Activated CD8-positive, alpha-beta memory T cell treated with anti-CD3 and anti-CD28 coated beads, Interleukin-2, amount 10 ng/mL, durations not matched to agents 7 days and 5 days (primary cell): Measurements from ENCODE around the gene OSBPL5. TPM values are rescaled to one million over a fixed set of nuclear protein-coding genes. Genes with fewer than 3 reads are reported as not detected.

Experiments used
- ATAC-seq: fragments of 150-1000 bp; cut with Tn5 transposase; one replicate; pipeline ENCODE4 v1.10.0; 2021; ENCODE audit warnings: moderate library complexity
- CTCF ChIA-PET: fragments of 350-600 bp; sonication (Branson Sonifier 250); formaldehyde crosslinking; loops from one replicate; lab custom pipeline; 2021; ENCODE audit warnings: antibody characterized with exemption; lab: Charles Lee
- DNase-seq: peaks from one replicate; pipeline ENCODE4 v3.0.0-alpha.2; 2020
- H3K27ac Mint-ChIP-seq: one replicate; pipeline ENCODE4 v1.8.0; 2021; ENCODE audit warnings: mild to moderate bottlenecking, mixed read lengths
- H3K27me3 Mint-ChIP-seq: one replicate; pipeline ENCODE4 v1.8.0; 2021; ENCODE audit warnings: mixed read lengths
- H3K36me3 Mint-ChIP-seq: one replicate; pipeline ENCODE4 v1.8.0; 2021; ENCODE audit warnings: mild to moderate bottlenecking, mixed read lengths
- H3K4me1 Mint-ChIP-seq: one replicate; pipeline ENCODE4 v1.8.0; 2021; ENCODE audit warnings: mixed read lengths
- H3K4me3 Mint-ChIP-seq: one replicate; pipeline ENCODE4 v1.8.0; 2021; ENCODE audit warnings: mild to moderate bottlenecking, moderate library complexity, mixed read lengths
- H3K9me3 Mint-ChIP-seq: one replicate; pipeline ENCODE4 v1.8.0; 2022; ENCODE audit warnings: low read depth, mixed read lengths
- total RNA-seq, 2 experiments: library from RNA; stranded (reverse); gene quantifications; one replicate each; pipeline ENCODE4 v1.2.3, GENCODE V29; 2021

Gene OSBPL5
- total RNA-seq, 2 experiments from 2014 or later = 2.5 to 2.6 TPM

GRCh38 chr11:3108183-3108721 is 56.9 kb downstream of the OSBPL5 start:
- no peaks in the 10 kb centered on the region for H3K27me3 Mint-ChIP-seq
- H3K36me3 Mint-ChIP-seq = no peaks in the 10 kb centered on the region
- ATAC-seq = no peak
- H3K9me3 Mint-ChIP-seq = peaks cover 2% of the 10 kb centered on the region
- no peak for DNase-seq
- no peaks in the 10 kb centered on the region for H3K4me1 Mint-ChIP-seq
- CTCF ChIA-PET = interaction anchor here (1.8 kb wide), 1 partner anchor 17 kb away, joined by 4 read pairs; no protein-coding TSS in a partner anchor
- H3K27ac Mint-ChIP-seq = no peak overlapping the region
- H3K4me3 Mint-ChIP-seq = no peak overlapping the region

- no peaks in the 10 kb centered on the region for H3K27me3 Mint-ChIP-seq
- no peaks in the 10 kb centered on the region for H3K9me3 Mint-ChIP-seq
- DNase-seq (no peak), ATAC-seq (no peak)
- CTCF ChIA-PET = no interaction called here
- no peak overlapping the region for H3K27ac Mint-ChIP-seq
- H3K4me1 Mint-ChIP-seq = no peaks in the 10 kb centered on the region
- no peak overlapping the region for H3K4me3 Mint-ChIP-seq
- H3K36me3 Mint-ChIP-seq = no peaks in the 10 kb centered on the region
Observed at GRCh38 chr11:3107608-3108182, 57.4 kb downstream of the OSBPL5 start.

GRCh38 chr11:3106736-3107524 is 58.2 kb downstream of the OSBPL5 start:
- H3K36me3 Mint-ChIP-seq = no peaks in the 10 kb centered on the region
- no peaks in the 10 kb centered on the region for H3K27me3 Mint-ChIP-seq
- H3K4me1 Mint-ChIP-seq = no peaks in the 10 kb centered on the region
- CTCF ChIA-PET = no interaction called here
- no peak overlapping the region for H3K27ac Mint-ChIP-seq
- H3K4me3 Mint-ChIP-seq = no peak overlapping the region
- H3K9me3 Mint-ChIP-seq = no peaks in the 10 kb centered on the region
- DNase-seq (no peak), ATAC-seq (no peak)

GRCh38 chr11:3105791-3106735 is 59.0 kb downstream of the OSBPL5 start:
- CTCF ChIA-PET = no interaction called here
- Mint-ChIP-seq H3K4me3 (no peak overlapping the region), H3K4me1 (no peaks in the 10 kb centered on the region), H3K9me3 (no peaks in the 10 kb centered on the region), H3K36me3 (no peaks in the 10 kb centered on the region), H3K27me3 (no peaks in the 10 kb centered on the region), H3K27ac (no peak overlapping the region)
- no peak for DNase-seq
- ATAC-seq = no peak

GRCh38 chr11:3104961-3105790 is 59.9 kb downstream of the OSBPL5 start:
- Mint-ChIP-seq H3K36me3 (no peaks in the 10 kb centered on the region), H3K27ac (no peak overlapping the region), H3K27me3 (no peaks in the 10 kb centered on the region), H3K4me1 (peaks cover 5% of the 10 kb centered on the region), H3K4me3 (no peak overlapping the region), H3K9me3 (no peaks in the 10 kb centered on the region)
- DNase-seq (no peak), ATAC-seq (no peak)
- CTCF ChIA-PET = no interaction called here

DNA sequence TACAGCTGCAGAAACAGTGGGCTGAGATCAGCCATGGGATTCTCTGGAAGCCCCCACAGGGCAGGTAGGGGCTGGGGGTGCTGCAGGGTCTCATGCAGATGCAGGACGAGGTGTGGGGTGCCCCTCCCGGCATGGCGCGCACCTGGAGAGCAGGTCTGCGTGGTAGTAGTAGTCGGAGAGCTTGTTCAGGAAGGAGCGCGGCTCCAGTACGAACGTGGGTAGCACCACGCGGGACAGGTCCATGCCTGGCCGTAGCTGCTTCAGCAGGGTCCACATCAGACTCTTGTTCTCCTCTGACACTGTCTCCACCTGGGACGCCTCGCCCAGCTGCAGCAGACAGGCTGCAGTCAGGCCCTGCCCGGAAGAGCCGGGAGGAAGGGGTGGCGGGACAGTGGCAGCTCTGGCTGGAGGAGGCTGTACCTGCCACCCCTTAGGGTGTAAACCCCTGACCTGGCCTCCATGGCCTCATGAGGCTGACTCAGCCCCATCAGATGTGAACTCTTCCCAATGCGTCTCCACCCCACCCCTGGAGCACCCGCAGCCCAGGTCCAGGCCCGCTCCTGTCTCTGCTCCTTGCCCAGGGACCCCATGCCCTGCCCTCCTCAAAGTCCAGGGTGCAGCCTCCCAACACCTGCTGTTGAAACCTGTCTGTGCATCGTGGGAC is 60.9 kb downstream of the OSBPL5 start:
- H3K9me3 Mint-ChIP-seq = no peaks in the 10 kb centered on the region
- DNase-seq (no peak), ATAC-seq (no peak)
- H3K27ac Mint-ChIP-seq = no peak overlapping the region
- H3K36me3 Mint-ChIP-seq = no peaks in the 10 kb centered on the region
- H3K4me1 Mint-ChIP-seq = peaks cover 12% of the 10 kb centered on the region
- CTCF ChIA-PET = no interaction called here
- H3K27me3 Mint-ChIP-seq = no peaks in the 10 kb centered on the region
- H3K4me3 Mint-ChIP-seq = no peak overlapping the region

DNA sequence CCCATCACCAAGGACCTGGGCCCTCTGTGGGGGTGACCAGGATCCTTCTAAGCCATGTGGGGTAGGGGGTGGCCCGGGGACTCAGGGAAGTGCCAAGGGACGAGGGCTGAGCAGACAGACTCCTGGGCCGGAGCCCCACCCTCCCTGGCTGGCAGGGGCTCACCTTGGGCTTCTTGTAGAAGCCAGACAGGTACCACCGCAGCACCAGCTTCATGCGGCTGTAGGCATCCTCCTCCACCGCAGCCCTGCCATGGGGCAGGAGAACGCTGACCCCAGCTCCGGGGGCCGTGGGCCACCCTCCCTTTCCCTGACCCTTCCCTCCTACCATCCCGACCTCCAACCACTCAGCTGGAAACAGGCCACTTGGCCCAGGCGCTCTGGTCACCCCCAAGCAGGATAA is 62.0 kb downstream of the OSBPL5 start:
- no peaks in the 10 kb centered on the region for H3K27me3 Mint-ChIP-seq
- CTCF ChIA-PET = interaction anchor here (1.5 kb wide), 1 partner anchor 12 kb away, joined by 5 read pairs; no protein-coding TSS in a partner anchor

GRCh38 chr11:3102641-3102921 is 62.5 kb downstream of the OSBPL5 start:
- ATAC-seq = no peak
- no peak overlapping the region for H3K27ac Mint-ChIP-seq
- no peaks in the 10 kb centered on the region for H3K36me3 Mint-ChIP-seq
- H3K27me3 Mint-ChIP-seq = peaks cover under 1% of the 10 kb centered on the region
- peaks cover 18% of the 10 kb centered on the region for H3K4me1 Mint-ChIP-seq
- DNase-seq = no peak
- no peak overlapping the region for H3K4me3 Mint-ChIP-seq
- H3K9me3 Mint-ChIP-seq = no peaks in the 10 kb centered on the region
- CTCF ChIA-PET = interaction anchor here (1.5 kb wide), 1 partner anchor 12 kb away, joined by 5 read pairs; no protein-coding TSS in a partner anchor

More for the DNA sequence above, 62.0 kb downstream of the OSBPL5 start:
- DNase-seq = no peak
- H3K4me1 Mint-ChIP-seq = peaks cover 17% of the 10 kb centered on the region
- no peak overlapping the region for H3K27ac Mint-ChIP-seq
- H3K9me3 Mint-ChIP-seq = no peaks in the 10 kb centered on the region
- H3K36me3 Mint-ChIP-seq = no peaks in the 10 kb centered on the region
- no peak for ATAC-seq
- H3K4me3 Mint-ChIP-seq = no peak overlapping the region

DNA sequence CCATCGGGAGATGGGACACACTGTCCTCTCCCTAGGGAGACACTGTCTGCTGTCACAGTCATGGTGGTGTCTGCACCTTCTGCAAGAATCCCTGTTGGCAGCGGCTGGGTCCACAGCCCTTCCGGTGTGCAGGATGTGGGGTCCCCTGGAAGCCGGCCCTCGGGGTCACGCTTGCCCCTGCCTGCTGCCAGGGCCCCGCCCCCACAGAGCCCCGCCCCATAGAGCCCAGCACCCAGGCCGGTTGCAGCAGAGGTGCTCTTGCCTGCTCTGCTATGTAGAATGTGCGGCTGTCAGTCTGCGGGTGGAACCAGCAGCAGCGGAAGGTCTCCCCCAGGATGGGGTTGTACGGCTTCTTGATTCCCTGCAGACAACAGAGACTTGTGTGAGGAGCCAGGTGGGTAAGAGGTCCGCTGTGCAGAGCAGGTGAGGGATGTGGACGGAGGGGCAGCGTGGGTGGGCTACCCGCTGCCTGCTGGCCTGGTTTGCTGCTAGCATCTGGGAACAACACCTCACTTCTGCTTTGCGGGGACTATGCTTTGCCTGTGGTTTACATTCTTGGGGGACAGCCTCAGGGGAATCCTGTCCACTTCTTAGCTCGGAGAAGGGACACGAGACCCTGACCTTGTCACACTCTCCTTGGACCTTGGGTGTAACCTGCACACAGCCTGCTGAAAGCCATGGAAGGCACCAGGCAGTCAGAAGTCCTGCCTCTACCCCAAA is 63.0 kb downstream of the OSBPL5 start:
- CTCF ChIA-PET = interaction anchor here (1.5 kb wide), 1 partner anchor 11 kb away, joined by 5 read pairs; no protein-coding TSS in a partner anchor
- DNase-seq = no peak
- no peak overlapping the region for H3K27ac Mint-ChIP-seq
- ATAC-seq = no peak
- no peak overlapping the region for H3K4me3 Mint-ChIP-seq
- H3K9me3 Mint-ChIP-seq = no peaks in the 10 kb centered on the region
- H3K4me1 Mint-ChIP-seq = peaks cover 20% of the 10 kb centered on the region
- no peaks in the 10 kb centered on the region for H3K36me3 Mint-ChIP-seq
- peaks cover 4% of the 10 kb centered on the region for H3K27me3 Mint-ChIP-seq

DNA sequence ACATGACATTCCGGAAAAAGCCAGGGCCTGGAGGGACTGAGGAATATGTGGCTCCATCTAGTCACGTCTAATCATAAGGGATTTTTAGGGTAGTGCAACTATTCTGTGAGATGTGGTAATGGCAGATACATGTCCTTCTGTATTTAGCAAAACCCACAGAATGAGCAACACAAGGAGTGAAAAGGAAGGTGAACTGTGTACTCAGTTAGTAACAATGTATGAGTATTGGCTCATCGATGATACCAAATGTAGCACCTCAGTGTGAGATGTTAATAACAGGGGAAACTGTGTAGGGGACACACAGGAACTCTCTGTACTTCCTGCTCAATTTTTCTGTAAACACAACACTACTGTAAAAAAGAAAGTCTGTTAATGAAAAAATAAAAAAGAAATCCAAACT is 65.9 kb downstream of the OSBPL5 start:
- Mint-ChIP-seq H3K4me1 (peaks cover 20% of the 10 kb centered on the region), H3K27me3 (peaks cover 7% of the 10 kb centered on the region), H3K36me3 (no peaks in the 10 kb centered on the region), H3K27ac (no peak overlapping the region), H3K9me3 (no peaks in the 10 kb centered on the region), H3K4me3 (no peak overlapping the region)
- ATAC-seq = no peak
- DNase-seq = no peak
- CTCF ChIA-PET = interaction anchor here (1.6 kb wide), 1 partner anchor 7 kb away, joined by 4 read pairs; no protein-coding TSS in a partner anchor

DNA sequence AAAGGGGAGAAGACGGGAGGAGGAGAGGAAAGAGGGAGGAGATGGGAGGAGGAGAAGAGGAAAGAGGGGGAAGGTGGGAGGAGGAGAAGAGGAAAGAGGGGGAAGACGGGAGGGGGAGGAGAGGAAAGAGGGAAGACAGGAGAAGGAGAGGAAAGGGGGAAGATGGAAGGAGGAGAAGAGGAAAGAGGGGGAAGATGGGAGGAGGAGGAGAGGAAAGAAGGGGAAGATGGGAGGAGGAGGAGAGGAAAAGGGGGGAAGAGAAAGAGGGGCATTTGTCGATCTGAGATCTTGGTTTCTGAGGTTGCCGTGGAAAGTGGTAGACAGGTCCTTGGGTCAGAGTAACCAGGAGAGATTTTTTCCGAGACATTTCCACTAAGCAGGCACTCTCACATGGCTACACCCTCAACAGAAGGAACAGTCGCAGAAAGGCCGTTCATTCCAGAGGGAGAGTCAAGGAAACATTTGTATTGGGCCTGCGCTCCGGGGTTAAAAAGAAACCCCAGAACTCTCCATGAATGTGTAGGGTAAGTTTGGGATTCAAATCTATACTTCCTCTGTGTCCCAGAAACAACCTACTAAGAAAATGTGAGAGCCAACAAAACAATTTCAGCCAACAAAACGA is 68.1 kb downstream of the OSBPL5 start:
- H3K27ac Mint-ChIP-seq = no peak overlapping the region
- CTCF ChIA-PET = no interaction called here
- DNase-seq = no peak
- no peak overlapping the region for H3K4me3 Mint-ChIP-seq
- ATAC-seq = no peak
- peaks cover 20% of the 10 kb centered on the region for H3K4me1 Mint-ChIP-seq
- peaks cover 7% of the 10 kb centered on the region for H3K27me3 Mint-ChIP-seq
- no peaks in the 10 kb centered on the region for H3K36me3 Mint-ChIP-seq
- H3K9me3 Mint-ChIP-seq = no peaks in the 10 kb centered on the region
